Effector memory CD8-positive, alpha-beta T cell (primary cell): Measurements from ENCODE around the gene PDCL2.

Experiments
- ATAC-seq: fragments of 150-1000 bp; cut with Tn5 transposase; replicated peaks from 2 replicates; pipeline ENCODE4 v1.10.0; 2021; ENCODE audit warnings: mild to moderate bottlenecking, moderate library complexity
- DNase-seq, 3 experiments: peaks; one replicate each; pipeline ENCODE4 v3.0.0; 2021
- H3K27ac Mint-ChIP-seq, 2 donors: one replicate each; pipeline ENCODE4 v1.8.0; 2022; ENCODE audit warnings: mild to moderate bottlenecking in 2 of 2, mixed read lengths in 2 of 2, moderate library complexity in 2 of 2
- H3K27me3 Mint-ChIP-seq, 2 donors: one replicate each; pipeline ENCODE4 v1.8.0; 2022; ENCODE audit warnings: mixed read lengths in 2 of 2
- H3K36me3 Mint-ChIP-seq: one replicate; pipeline ENCODE4 v1.8.0; 2022; ENCODE audit warnings: mild to moderate bottlenecking, moderate library complexity, mixed read lengths; ENCODE audit not compliant: insufficient read depth
- H3K4me1 Mint-ChIP-seq, 2 donors: one replicate each; pipeline ENCODE4 v1.8.0; 2022; ENCODE audit warnings: low read depth in 2 of 2, mixed read lengths in 2 of 2
- H3K4me3 Mint-ChIP-seq, 2 donors: one replicate each; pipeline ENCODE4 v1.8.0; 2022; ENCODE audit warnings: mild to moderate bottlenecking in 2 of 2, mixed read lengths in 2 of 2, moderate library complexity in 2 of 2
- H3K9me3 Mint-ChIP-seq, 2 donors: one replicate each; pipeline ENCODE4 v1.8.0; 2022; ENCODE audit warnings: mixed read lengths in 2 of 2

Gene PDCL2

GRCh38 chr4:55510685-55511084, 81.4 kb downstream of the PDCL2 start:
- DNase-seq (no peak), ATAC-seq (no peak)
- Mint-ChIP-seq H3K27ac (peak overlapping the region in 1 of 2 donors; percentile 21), H3K4me1 (peaks cover 13 to 23% of the 10 kb centered on the region in 2 donors), H3K9me3 (no peaks in the 10 kb centered on the region), H3K4me3 (no peak overlapping the region), H3K27me3 (no peaks in the 10 kb centered on the region), H3K36me3 (peaks cover 2% of the 10 kb centered on the region)

- DNase-seq (no peak), ATAC-seq (no peak)
- H3K9me3 Mint-ChIP-seq = no peaks in the 10 kb centered on the region
- H3K4me1 Mint-ChIP-seq = peaks cover 13 to 21% of the 10 kb centered on the region in 2 donors
- no peak overlapping the region for H3K4me3 Mint-ChIP-seq
- H3K27me3 Mint-ChIP-seq = no peaks in the 10 kb centered on the region
- peaks cover 2% of the 10 kb centered on the region for H3K36me3 Mint-ChIP-seq
- peak overlapping the region in 1 of 2 donors; percentile 41 for H3K27ac Mint-ChIP-seq
These were observed 82.8 kb downstream of the PDCL2 start for GRCh38 chr4:55509266-55509665.

- no peak for DNase-seq
- H3K4me1 Mint-ChIP-seq = peaks cover 16 to 25% of the 10 kb centered on the region in 2 donors
- no peaks in the 10 kb centered on the region for H3K27me3 Mint-ChIP-seq
- H3K4me3 Mint-ChIP-seq = no peak overlapping the region
- peaks cover 3% of the 10 kb centered on the region for H3K36me3 Mint-ChIP-seq
- no peak for ATAC-seq
- no peak overlapping the region for H3K27ac Mint-ChIP-seq
- H3K9me3 Mint-ChIP-seq = no peaks in the 10 kb centered on the region
These were observed 84.4 kb downstream of the PDCL2 start for GRCh38 chr4:55507612-55508011.
